AG04449 (cell line): ENCODE measurements around the gene ABHD11.
"Not testable (repeated sequence)": the region's sequence is repeated elsewhere in the genome, so short reads cannot be mapped to it uniquely, and the experiment has no call there.

ENCODE experiments used
- CTCF ChIA-PET: fragments of 350-600 bp; formaldehyde crosslinking; extraction: SDS; loops from one replicate; lab custom pipeline; 2021; ENCODE audit warnings: antibody characterized with exemption; lab: Yijun Ruan, JAX
- POLR2A ChIA-PET: fragments of 400-600, 350-600 bp; formaldehyde crosslinking; extraction: SDS; loops from one replicate; lab custom pipeline; 2020; ENCODE audit warnings: antibody characterized with exemption, inconsistent platforms; lab: Yijun Ruan, JAX
- DNase-seq: peaks from one replicate; pipeline ENCODE4 v3.0.0-alpha.2; 2010; ENCODE audit warnings: low read depth, low spot score
- H3K4me3 ChIP-seq: 2 replicates; pipeline ENCODE4 v1.5.1; 2011; ENCODE audit warnings: low read depth, mild to moderate bottlenecking, control low read depth, low read length
- CTCF ChIP-seq: IDR thresholded peaks from one replicate; pipeline ENCODE4 v1.5.1; 2011; ENCODE audit warnings: mild to moderate bottlenecking, moderate library complexity, low read length, control low read depth, inconsistent platforms; ENCODE audit not compliant: insufficient read depth; ENCODE audit errors: missing control alignments

The ABHD11 gene

GRCh38 chr7:73738612-73739386, at the start of gene ABHD11:
TSS of gene ABHD11 (minus strand) at chr7:73738802. CDS start at chr7:73738770, 32 bp downstream.
- CTCF ChIA-PET = interaction anchor here (0.6 to 16.0 kb wide), 9 partner anchors 10 to 133 kb away, joined by 3 to 231 read pairs (median 5); no protein-coding TSS in a partner anchor
- no peak for TF ChIP-seq CTCF
- peak; percentile 61 for DNase-seq
- H3K4me3 ChIP-seq = peak within 1 kb of the TSS; percentile 93
- POLR2A ChIA-PET = interaction anchor here (0.5 to 1.4 kb wide), 5 partner anchors 9 to 179 kb away, joined by 3 to 4 read pairs (median 4); no protein-coding TSS in a partner anchor

- not testable (repeated sequence) for DNase-seq
- CTCF ChIA-PET = interaction anchor here (0.7 kb wide), 1 partner anchor 120 kb away, joined by 3 read pairs; the partner anchor contains the start of gene VPS37D
Observed at GRCh38 chr7:73787786-73788048, 49.1 kb upstream of the ABHD11 start.

GRCh38 chr7:73786588-73786987, 48.0 kb upstream of the ABHD11 start:
- ChIA-PET CTCF (interaction anchor here (0.7 kb wide), 1 partner anchor 68 kb away, joined by 5 read pairs; no protein-coding TSS in a partner anchor), POLR2A (no interaction called here)
- H3K4me3 ChIP-seq = no peak overlapping the region
- no peak for DNase-seq
- no peak for TF ChIP-seq CTCF

More at GRCh38 chr7:73787786-73788048, 49.1 kb upstream of the ABHD11 start:
- POLR2A ChIA-PET, H3K4me3 ChIP-seq: not testable (repeated sequence)

GRCh38 chr7:73779517-73779916, 40.9 kb upstream of the ABHD11 start:
- no peak overlapping the region for H3K4me3 ChIP-seq
- TF ChIP-seq CTCF = no peak
- ChIA-PET CTCF (no interaction called here), POLR2A (no interaction called here)
- DNase-seq = no peak

- DNase-seq = no peak
- TF ChIP-seq CTCF = no peak
- ChIA-PET POLR2A (no interaction called here), CTCF (no interaction called here)
- H3K4me3 ChIP-seq = no peak overlapping the region
Observed at GRCh38 chr7:73778801-73779389, 40.3 kb upstream of the ABHD11 start.

GRCh38 chr7:73774923-73775322, 36.3 kb upstream of the ABHD11 start:
- POLR2A ChIA-PET = no interaction called here
- no peak overlapping the region for H3K4me3 ChIP-seq
- CTCF ChIA-PET = no interaction called here
- no peak for DNase-seq
- no peak for TF ChIP-seq CTCF
